Right lobe of liver (tissue), 4 donors: ENCODE results near the gene GTF2A1.

Experiments
- POLR2A ChIP-seq: fragments of 450-650 bp; IDR thresholded peaks from one replicate; pipeline ENCODE4 v1.6.1; 2017; ENCODE audit warnings: antibody characterized with exemption, mild to moderate bottlenecking
- TF ChIP-seq, protein P1 (sequence below), 4 donors: fragments of 200-600 bp in 3 of 4; fragments of 450-650 bp in 1 of 4; IDR thresholded peaks; one replicate each; pipeline versions ENCODE4 v1.5.1 to v1.8.0; 2016 to 2022; ENCODE audit warnings: antibody characterized with exemption in 4 of 4, mild to moderate bottlenecking in 2 of 4
- donor health status: DM: no; HTN: no; CAD: no.
- donor health status: DM: no; HTN: no; CAD: no.
- donor health status: DM: no; HTN: yes; CAD: no.

- TF ChIP-seq, protein P1, sequence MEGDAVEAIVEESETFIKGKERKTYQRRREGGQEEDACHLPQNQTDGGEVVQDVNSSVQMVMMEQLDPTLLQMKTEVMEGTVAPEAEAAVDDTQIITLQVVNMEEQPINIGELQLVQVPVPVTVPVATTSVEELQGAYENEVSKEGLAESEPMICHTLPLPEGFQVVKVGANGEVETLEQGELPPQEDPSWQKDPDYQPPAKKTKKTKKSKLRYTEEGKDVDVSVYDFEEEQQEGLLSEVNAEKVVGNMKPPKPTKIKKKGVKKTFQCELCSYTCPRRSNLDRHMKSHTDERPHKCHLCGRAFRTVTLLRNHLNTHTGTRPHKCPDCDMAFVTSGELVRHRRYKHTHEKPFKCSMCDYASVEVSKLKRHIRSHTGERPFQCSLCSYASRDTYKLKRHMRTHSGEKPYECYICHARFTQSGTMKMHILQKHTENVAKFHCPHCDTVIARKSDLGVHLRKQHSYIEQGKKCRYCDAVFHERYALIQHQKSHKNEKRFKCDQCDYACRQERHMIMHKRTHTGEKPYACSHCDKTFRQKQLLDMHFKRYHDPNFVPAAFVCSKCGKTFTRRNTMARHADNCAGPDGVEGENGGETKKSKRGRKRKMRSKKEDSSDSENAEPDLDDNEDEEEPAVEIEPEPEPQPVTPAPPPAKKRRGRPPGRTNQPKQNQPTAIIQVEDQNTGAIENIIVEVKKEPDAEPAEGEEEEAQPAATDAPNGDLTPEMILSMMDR (IDR thresholded peaks at IDR 0.05), result peak in 2 of 4 donors; percentile 12 to 22
- TF ChIP-seq POLR2A, result no peak
Measured at GRCh38 chr14:81252278-81252677, 31.5 kb upstream of the GTF2A1 start.
